AML-193 (cell line): Measurements from ENCODE around the gene POC1B.

Source experiments
- DNase-seq, 2 experiments: peaks; one replicate each; lab custom pipeline; 2025; lab: John Stamatoyannopoulos, UW

Gene POC1B

DNA sequence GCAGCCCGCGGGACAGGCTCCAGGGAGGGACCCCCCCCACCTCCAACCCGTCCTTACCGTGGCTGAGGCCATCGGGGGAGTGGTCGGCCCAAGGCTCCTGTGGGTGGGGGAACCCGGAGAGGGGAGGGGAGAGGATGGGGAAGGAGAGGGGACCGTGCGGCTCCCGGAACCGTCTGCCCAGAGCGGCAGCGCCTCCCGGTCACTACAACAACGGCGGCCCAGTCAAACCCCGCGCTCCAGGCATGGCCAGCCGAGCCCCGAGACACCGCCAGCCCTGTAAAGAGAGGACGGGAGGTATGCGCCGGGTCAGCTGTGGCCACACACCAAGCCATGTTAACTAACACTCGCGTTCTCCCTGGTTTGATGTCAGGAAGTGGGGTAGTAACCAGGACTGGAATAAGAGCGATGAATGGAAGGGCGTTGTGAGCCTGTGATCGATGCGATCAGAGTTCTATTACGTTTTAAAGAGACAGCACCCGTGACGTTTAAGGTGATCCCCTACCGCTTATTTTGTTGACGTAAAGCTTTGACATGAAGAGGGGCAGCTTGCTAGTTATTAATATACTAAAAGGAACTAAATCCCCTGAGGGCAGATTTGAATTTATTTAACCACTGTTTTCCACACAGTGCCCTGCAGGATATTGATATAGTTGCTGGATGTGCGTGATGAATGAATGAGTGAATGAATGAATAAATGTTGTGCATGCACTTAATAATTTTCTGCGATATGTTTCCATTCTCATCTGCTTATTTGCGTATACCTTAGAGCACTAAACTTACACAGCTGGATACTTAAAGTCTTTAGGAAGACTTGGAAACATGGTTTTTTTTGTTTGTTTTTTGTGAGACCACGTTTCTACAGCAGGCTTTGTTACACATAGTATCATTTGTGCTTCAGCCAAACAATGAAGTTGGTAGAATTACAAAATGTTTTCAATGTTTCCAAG lies at the start of gene POC1B:
TSS of gene POC1B (minus strand) at position 224 of the 947 bp plus-strand sequence. CDS start at position 72, 152 bp downstream.
- peak; percentile 74 to 90 for DNase-seq

DNA sequence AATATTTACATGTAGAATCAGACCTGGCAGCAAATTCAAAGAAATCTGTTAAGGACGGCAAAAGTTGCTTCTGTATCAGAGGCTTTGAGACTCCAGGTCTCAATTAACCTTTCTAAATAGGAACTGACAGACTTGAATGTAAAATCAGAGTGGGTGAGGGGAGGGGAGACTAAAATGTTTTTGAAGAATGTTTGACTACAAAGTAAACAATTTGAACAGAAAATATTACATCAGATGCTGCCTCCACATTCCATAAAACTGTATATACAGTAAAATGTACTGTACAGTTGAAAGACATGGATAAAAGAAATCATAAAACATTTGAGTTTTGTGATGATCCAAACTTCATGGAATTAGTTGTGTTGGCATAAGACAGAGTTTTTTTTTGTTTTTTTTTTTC lies 49.5 kb upstream of the POC1B start:
- no peak for DNase-seq

DNA sequence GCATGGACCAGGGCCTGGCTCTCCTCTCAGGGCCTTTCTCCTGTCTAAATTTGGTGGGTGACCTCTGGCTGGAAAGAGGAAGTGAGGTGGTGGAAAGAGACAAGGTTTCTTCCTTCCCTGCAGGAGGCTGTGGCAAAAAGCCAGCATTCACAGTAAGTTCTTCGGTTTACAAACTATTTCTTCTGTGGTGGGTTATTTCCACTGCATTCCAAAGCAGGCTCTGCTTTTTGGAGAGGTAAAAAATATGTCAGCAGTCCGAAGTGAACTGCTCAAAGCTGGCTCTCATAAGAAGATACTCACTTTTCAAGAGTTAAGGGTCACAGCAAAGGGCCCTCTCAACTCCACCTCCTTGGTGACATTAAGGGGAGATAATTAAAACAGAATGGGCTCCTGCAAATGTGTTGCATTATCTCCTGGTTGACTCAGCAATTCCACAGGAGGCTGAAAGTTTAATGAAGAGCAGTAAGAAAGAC lies 48.9 kb upstream of the POC1B start:
- DNase-seq: peak; percentile 51 to 52

DNA sequence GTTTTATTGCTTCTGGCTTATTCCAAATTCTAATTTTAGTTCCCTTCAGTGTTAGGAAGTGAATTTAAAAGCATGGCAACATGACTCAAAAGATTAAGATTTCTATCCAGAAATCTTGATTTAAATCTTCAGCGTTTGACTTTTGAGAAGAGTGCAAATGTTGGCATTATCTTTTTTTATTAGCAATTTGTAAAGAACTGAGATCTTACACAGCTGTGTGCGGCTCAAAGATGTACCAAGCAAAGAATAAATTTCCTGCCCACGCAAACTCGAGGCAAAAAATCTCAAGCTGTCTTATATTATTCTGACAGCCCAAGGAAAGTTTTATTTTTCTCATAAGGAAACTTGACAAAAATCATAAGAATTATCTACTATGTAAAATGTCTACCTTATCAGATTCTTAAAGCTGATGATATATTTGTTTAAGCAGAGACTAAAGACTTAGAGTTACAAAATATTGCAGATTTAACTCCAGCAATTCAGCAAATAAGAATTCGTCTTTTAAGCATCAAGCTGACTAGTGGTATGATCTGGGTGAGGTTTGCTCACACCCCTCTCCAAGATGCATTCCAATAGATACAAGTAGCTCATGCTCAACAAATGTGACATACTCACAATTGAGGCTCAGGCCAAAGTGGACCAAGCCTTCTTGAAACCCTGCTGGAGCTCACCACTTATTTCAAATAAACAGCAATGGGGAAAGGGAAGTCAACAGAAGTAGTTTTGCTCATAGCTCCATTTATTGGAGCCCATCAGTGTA lies 47.4 kb upstream of the POC1B start:
- DNase-seq: no peak

DNA sequence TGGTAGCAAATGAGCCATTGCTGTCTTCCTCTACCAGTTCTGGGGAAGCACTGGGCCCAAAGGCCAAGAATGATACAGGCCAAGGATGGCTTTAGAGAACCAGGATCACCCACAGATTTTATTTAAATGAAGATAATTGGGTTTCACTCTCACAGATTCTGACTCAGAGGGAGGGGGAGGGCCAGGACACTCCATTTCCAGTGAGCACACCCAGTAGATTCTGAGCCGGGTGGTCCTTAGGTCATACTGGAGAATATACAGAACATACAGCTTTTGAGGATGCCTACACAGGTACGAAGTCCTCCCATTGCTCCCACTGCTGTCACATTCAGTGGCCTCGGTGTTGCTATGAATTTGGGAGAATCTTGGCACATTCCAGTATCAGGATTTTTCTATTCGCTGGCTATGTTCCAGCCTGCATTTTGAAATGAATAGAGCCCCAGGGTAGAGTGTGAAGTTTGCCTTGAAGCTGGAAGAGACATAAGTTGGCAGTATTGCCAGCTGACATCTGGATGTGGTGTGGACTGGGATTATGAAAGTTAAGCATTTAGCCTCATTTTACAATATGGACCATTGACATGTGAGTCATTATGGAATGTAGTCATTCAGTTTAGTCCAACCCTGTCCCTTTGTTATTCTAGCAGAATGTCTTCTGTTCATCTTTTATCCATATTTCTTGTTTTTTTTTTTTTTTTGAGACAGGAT lies 45.8 kb upstream of the POC1B start:
- DNase-seq: no peak

DNA sequence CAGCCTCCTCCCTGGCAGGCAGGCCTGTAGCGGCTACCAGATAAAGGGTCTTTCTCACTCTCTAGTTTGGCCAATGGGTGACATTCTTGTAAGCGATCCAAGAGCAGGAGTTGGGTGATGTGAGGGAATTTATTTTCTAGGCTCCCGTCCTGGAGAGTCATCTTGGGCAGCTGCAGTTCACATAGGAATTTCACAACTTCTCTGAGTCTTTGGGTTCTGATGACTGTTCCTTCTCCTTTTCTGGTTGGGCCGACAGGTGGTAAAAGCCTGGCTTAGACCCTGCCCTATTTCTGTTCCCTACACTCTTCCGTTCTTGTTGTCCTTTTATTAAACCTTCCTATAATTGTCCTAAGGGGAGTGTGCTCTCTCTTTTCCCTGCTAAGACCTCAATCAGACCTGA lies 42.6 kb upstream of the POC1B start:
- DNase-seq: no peak

DNA sequence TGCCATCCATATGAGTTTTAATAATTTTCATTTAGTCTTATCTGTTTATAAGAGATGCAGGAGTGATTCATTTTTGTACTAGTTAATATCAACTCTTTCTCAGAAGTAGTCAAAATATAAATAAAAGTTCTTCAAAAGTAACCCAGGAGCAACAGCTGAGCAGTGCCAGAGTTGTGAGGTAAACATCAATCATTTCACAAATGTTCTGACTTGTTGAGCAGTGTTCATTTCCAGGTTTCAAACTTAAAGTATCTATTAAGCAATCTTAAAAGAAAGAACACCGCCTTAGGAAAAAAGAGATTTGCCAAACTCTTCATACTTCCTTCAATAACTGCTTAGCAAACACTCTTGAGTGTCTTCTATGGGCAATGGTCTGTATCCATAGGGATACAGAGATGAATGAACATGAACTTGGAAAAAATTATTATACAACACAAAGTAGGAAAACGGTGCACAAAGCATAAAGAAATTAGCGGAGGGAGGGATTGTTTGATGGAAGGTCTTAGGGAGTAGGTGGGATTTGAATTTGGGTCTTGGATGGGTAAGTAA lies 41.9 kb upstream of the POC1B start:
- DNase-seq: no peak

DNA sequence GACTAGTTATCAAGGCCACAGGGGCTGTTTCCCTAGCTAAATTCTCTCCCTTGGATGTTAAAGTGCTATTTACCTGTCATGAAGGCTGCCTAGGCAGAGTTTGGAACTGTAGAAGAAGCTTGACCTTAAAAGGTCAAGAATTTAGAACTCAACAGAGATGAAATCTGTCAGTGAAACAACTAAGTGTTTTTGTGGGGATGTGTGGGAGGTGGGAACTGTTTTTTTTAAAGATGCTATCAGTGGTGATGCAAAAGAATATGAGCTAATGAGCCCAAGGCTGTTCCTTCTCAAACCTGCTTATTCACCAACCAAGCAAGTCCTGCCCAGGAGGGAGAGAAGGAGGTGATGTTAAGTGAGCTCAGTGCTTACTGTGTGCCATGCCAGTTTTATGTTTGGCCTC lies 40.8 kb upstream of the POC1B start:
- no peak for DNase-seq

DNA sequence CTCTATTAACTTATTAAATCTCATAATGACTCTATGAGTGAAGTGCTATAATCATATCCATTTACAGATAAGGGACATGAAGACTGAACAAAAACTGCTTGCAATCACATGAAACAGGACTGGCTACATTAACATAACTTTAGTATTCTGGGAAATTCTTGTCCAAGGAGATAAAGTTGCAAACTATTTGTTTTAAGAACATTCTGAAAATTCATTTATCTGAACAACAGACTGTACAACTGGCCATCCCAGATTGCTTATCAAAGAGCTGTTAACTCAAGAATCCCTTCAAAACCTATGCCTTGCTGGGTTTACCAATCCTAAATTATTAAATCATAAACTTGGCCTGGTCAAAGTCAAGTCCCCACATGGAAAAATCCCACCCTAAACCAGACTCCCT lies 39.2 kb upstream of the POC1B start:
- DNase-seq: no peak

DNA sequence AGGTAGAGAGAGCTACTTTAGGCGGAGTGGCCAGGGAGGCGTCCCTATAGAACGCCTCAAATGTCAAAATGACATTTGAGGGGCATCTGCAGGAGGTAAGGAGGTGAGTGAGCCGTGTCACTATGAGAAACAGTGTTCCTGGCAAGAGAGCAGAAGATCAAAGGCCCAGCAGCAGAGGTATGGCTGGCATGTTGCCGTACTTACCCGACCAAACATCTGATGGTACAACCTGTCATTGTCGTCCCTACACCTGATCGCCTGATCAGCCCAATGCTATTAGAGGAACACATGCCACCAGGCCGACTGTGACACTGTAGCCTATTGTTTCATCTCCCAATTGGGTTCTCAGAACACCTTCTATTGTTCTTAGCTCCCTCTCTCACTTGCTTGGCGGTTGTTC lies 33.9 kb upstream of the POC1B start:
- no peak for DNase-seq

DNA sequence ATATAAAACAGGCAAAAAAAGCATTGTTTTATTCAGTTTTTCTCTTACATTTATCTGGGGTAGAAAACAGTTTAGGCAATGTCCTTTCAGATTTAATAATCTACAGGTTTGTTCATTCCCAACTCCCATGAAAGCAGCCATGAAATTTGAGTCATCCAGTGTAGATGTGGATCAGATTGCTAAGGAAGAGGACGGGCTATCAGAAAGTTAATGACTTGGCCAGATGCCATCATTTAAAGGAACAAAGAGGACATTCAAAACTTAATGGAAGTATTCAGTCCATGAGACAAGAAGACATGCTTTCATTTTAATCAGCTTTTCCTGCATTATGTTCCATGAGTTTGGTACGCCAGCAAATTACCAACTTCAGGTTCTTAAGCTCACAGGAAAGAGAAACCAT lies 31.1 kb upstream of the POC1B start:
- no peak for DNase-seq

DNA sequence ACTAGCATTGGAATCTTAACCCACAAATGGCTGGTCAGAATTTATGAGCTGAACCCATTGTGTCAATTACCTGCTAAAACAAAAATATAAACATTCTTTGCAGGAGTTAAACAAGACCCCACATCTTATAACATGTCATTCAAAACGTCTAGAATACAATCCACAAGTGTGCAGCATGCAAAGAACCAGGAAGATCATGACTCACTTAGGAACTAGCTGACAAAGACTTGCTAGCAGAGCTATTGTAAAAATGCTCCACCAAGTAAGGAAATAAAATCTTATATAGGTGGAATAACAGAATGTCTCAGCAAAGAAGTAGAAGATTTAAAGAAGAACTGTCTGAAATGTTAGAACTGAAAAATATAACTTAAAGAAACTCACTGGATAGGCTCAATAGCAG lies 26.5 kb upstream of the POC1B start:
- no peak for DNase-seq

DNA sequence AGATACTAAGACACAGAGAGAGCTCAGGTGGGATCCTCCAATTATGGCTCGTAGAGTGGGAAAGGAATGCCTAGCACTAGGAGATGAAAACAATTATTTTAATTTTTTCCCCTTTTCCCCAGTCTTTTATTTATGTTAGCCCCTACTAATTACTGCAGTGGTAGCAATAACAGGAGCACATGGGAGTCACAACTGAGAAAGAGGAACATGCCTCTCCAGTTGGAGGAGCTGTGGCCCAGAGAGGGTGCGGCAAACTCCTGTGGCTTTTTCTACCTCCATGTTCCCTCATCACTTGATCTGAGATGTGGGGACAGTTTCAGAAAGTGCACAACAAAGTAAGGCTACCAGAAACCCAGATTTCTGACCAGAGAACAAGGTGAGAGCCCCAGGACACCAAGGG lies 25.9 kb upstream of the POC1B start:
- DNase-seq: no peak

DNA sequence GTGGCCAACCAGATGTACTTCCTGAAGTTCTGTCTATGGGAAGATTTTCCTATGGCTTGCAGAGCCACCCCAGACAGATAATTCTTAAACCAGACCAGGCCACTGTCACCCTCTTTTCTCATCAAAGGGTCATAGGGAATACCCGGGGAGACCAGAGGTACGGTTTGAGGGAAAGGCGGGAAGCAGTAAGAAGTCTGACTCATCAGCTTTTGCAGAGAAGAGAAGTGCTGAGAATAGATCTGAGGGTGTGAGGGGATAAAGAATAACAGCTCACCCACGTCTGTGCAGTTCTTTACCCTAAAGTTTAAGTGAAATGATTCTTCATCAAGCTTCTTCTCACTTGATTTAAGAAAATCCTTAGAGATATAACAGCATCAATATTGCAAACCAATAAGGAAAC lies 21.3 kb upstream of the POC1B start:
- DNase-seq: no peak

DNA sequence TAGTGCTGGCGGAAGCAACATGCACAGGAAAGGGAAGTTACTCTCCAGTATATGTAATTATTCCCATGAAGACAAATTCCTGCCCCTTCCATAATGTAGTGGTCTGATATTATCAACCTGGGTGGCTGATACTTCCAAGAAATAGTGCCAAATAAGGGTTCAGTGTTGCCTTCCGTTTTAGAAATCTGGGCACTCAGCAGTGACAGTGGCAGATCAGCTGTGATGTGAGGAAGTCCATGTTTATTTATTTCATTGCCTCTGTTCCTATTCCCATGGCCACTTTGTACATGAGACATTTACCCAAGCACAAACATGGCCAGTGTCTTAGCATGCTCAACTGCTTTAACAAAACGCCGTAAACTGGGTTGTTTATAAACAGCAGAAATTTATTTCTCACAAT lies 20.3 kb upstream of the POC1B start:
- DNase-seq: no peak

DNA sequence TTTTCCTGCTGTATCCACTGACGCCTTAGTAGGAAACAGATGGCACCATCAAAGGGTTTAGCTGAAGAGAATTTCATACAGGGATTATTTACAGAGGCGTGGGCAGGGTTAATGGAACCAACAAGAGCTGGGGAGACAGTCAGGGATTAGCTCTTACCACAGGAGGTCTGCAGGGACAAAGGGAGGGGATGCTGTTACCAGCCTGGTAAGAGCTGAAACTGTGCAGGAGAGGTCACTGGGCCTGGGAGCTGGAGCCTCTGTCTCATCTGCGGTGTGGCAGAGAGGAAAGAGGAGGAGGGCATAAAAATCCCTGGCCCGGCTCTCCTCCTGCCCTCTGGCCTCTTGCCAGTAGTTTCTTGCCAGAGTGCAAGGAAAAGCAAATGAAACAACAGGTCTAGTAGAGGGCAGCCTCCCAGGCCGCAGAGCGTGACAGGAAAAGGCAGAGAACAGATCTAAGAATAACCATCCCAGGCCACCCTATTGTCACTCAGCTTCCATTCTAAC lies 18.9 kb upstream of the POC1B start:
- DNase-seq: no peak

DNA sequence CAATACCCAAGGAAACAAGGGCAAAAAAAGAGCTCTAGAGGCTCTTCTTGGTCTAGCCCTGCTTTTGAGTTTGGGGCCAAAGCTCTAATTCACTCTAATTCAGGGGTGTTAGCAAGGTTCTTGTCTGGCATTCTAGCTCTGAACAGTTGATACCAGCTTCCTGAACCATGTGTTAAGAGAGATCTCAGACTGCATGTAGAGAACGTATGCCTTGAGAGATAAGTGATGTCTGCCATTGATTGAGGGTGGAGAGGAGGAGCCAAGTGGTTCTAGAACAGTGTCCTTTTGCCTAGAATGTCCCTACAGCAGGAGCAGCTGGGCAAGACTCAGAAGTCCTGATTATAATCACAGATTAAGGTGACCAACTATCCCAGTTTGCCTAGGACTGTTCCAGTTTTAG lies 18.2 kb upstream of the POC1B start:
- no peak for DNase-seq

DNA sequence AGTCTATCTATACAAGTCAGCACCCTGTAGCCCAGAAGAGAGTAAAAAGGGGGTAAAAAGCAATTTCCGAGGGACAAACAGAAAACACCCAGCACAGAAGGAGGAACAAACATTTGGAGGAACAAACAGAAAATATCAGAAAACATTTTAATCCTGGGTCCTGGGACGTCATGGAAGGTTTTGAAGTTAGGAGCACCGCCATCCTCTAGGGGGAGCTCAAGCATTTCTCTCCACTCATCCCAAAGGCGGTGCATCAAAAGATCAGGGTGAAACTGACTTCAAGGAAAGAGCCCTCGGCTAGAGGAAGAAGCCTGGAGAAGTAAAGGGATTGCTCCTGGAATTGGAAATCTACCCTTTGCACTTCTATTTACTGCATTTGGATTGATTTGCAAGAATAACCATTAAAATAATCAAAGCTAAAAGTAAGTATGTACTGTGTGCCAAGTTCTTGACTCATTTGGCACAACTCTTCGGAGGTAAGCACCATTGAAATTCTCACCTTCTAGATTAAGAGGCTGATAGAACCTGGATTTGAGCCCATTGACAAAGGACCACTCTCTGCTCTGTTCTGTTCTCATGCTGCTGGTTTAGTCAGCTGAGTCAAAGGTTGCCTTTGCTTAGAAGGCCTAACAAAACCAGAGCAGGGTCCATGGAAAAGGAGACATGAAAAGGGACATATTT lies 17.2 kb upstream of the POC1B start:
- DNase-seq: peak; percentile 52 to 76

DNA sequence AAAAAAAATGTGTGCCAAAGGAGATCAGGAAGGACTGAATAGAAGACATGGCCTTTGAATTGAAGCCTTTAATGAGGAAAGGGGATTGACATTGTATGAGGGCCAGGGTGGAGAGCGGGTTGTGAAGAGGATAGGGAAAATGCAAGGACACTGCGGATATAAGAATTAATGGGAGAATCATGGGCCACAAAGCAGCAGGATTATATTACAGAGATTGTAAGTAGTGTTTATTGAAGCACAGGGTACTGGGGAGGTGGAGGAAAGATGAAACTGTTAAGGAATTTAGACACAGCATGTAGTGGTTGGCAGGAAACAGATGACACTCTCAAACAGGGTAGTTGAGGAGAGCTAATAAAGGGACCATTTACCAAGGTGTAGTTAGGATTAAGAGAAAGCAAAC lies 16.4 kb upstream of the POC1B start:
- no peak for DNase-seq

DNA sequence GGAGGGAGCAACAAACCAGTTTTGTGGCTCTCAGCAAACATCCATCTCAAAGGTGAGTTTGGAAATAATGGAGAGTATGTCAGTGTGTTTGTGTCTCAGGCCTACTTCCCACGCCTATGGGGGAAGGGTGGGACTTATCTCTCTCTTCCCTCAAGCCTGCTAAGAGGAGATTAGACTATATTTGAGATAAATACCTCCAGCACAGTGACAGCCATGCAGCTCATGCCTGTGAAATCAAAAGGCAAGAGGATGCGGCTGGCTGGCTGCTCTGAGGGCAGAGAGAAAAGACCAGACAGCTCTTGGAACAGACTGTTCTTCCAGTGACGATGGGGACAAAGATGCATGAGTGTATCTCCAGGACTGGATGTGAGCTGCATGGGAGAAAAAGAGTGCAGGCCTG lies 14.7 kb upstream of the POC1B start:
- DNase-seq: no peak
